K562 (cell line): ENCODE data around the gene IFIT5.

Source experiments
- HIVEP1 ChIP-seq: fragments of 250-450 bp; sonication (Bioruptor Pico); IDR thresholded peaks from 2 replicates; pipeline ENCODE4 v1.4.0; 2020; ENCODE audit warnings: mild to moderate bottlenecking
- KDM1A ChIP-seq, 2 experiments: fragments of 450-650 bp; IDR thresholded peaks; 2 replicates each; pipeline ENCODE4 v1.6.1; 2016; ENCODE audit warnings: mild to moderate bottlenecking in 2 of 2
- MEIS2 ChIP-seq: fragments of 450-650 bp; IDR thresholded peaks from 2 replicates; pipeline ENCODE4 v1.6.1; 2014; ENCODE audit warnings: mild to moderate bottlenecking; ENCODE audit not compliant: partially characterized antibody
- PTTG1 ChIP-seq: fragments of 450-650 bp; IDR thresholded peaks from 2 replicates; pipeline ENCODE4 v1.6.1; 2016; ENCODE audit warnings: low read depth, mild to moderate bottlenecking, missing genetic modification characterization, missing compliant biosample characterization
- RBFOX2 ChIP-seq: fragments of 200-400 bp; formaldehyde crosslinking; IDR thresholded peaks from 2 replicates; pipeline ENCODE4 v1.6.1; 2017; ENCODE audit warnings: low read depth, mild to moderate bottlenecking, low read length, moderate library complexity
- ZNF324 ChIP-seq: fragments of 250-450 bp; sonication (Bioruptor Pico); IDR thresholded peaks from 2 replicates; pipeline ENCODE4 v1.4.0; 2020; ENCODE audit warnings: mild to moderate bottlenecking
- TF ChIP-seq, protein P1 (sequence below), 3 experiments: IDR thresholded peaks in 2 of 3; conservative IDR thresholded peaks in 1 of 3; 2 replicates each; pipeline ENCODE4 v1.5.1; 2011 to 2012; ENCODE audit warnings: low read length in 3 of 3, mild to moderate bottlenecking in 3 of 3, control low read depth in 2 of 3, improper control_type of control experiment in 1 of 3, inconsistent platforms in 1 of 3, low read depth in 1 of 3, mixed read lengths in 1 of 3, moderate library complexity in 1 of 3; ENCODE audit not compliant: insufficient read depth in 2 of 3

DNA sequence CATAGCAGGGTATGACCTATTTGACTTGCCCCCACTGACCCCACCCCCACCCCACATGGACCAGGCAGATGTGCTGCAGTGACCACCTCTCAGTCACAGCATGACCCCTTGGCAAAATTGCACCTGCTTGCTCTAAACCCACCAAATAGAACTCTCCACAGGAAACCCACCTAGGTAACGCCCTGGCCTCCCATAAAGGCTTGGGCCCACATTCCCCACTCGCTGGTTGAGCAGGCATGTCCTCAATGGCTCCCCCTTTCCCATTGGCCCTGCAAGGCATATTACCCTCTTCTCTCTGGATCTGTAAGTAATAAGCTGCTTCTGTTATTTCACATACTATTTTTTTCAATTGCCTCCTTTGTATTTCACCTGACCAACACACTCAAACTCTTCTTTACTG is 19.2 kb upstream of the IFIT5 start:
- TF ChIP-seq MEIS2 (no peak), RBFOX2 (no peak), PTTG1 (tag) (no peak), HIVEP1 (no peak), KDM1A (IDR thresholded peaks at IDR 0.05) (no peak), ZNF324 (CRISPR knock-in tag) (no peak)
- TF ChIP-seq, protein P1, sequence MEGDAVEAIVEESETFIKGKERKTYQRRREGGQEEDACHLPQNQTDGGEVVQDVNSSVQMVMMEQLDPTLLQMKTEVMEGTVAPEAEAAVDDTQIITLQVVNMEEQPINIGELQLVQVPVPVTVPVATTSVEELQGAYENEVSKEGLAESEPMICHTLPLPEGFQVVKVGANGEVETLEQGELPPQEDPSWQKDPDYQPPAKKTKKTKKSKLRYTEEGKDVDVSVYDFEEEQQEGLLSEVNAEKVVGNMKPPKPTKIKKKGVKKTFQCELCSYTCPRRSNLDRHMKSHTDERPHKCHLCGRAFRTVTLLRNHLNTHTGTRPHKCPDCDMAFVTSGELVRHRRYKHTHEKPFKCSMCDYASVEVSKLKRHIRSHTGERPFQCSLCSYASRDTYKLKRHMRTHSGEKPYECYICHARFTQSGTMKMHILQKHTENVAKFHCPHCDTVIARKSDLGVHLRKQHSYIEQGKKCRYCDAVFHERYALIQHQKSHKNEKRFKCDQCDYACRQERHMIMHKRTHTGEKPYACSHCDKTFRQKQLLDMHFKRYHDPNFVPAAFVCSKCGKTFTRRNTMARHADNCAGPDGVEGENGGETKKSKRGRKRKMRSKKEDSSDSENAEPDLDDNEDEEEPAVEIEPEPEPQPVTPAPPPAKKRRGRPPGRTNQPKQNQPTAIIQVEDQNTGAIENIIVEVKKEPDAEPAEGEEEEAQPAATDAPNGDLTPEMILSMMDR (IDR thresholded peaks at IDR 0.05 in 2 of 3, conservative IDR thresholded peaks at IDR 0.05 in 1 of 3; ENCODE audit: insufficient read depth in 2 of 3, low read depth in 1 of 3, low read length in 3 of 3), result no peak
